Fibroblast of gingiva (primary cell): ENCODE measurements around the gene SLC22A4.

Experiments used
- DNase-seq: peaks from one replicate; pipeline ENCODE4 v3.0.0-alpha.2; 2011; ENCODE audit warnings: low read depth

The SLC22A4 gene

GRCh38 chr5:132342291-132343180, 48.3 kb downstream of the SLC22A4 start:
- no peak for DNase-seq

- DNase-seq = no peak
These were observed 50.8 kb downstream of the SLC22A4 start for GRCh38 chr5:132344775-132345514.

- DNase-seq = no peak
These were observed 59.3 kb downstream of the SLC22A4 start for GRCh38 chr5:132353486-132353995.

- no peak for DNase-seq
These were observed 60.4 kb downstream of the SLC22A4 start for GRCh38 chr5:132354381-132355139.

GRCh38 chr5:132355140-132355765, 61.1 kb downstream of the SLC22A4 start:
- no peak for DNase-seq

GRCh38 chr5:132358775-132359174, 64.6 kb downstream of the SLC22A4 start:
- DNase-seq = no peak

- DNase-seq = no peak
These were observed 67.9 kb downstream of the SLC22A4 start for GRCh38 chr5:132362086-132362485.

GRCh38 chr5:132363431-132364112, 69.4 kb downstream of the SLC22A4 start:
- peak; percentile 88 for DNase-seq

GRCh38 chr5:132364319-132364718, 70.1 kb downstream of the SLC22A4 start:
- peak; percentile 96 for DNase-seq

GRCh38 chr5:132365213-132365612, 71.0 kb downstream of the SLC22A4 start:
- DNase-seq = no peak

- DNase-seq = no peak
These were observed 74.0 kb downstream of the SLC22A4 start for GRCh38 chr5:132368186-132368585.

GRCh38 chr5:132369007-132369473, 74.8 kb downstream of the SLC22A4 start:
- no peak for DNase-seq

GRCh38 chr5:132369474-132370180, 75.4 kb downstream of the SLC22A4 start, which contains the start of gene SLC22A5:
SLC22A5 (plus strand) TSS chr5:132369710; CDS start chr5:132369973, 263 bp downstream.
- DNase-seq = peak; percentile 43

GRCh38 chr5:132370181-132370970, 76.2 kb downstream of the SLC22A4 start:
- DNase-seq = no peak

GRCh38 chr5:132370971-132371602, 76.9 kb downstream of the SLC22A4 start:
- no peak for DNase-seq

- no peak for DNase-seq
These were observed 77.4 kb downstream of the SLC22A4 start for GRCh38 chr5:132371603-132371994.

GRCh38 chr5:132372127-132372526, 77.9 kb downstream of the SLC22A4 start:
- no peak for DNase-seq

- DNase-seq = no peak
These were observed 78.3 kb downstream of the SLC22A4 start for GRCh38 chr5:132372542-132372941.

GRCh38 chr5:132375957-132376356, 81.8 kb downstream of the SLC22A4 start:
- no peak for DNase-seq
